HG02938 (cell line): ENCODE results near the gene SNAPC1.
"Not testable (repeated sequence)": the region's sequence is repeated elsewhere in the genome, so short reads cannot be mapped to it uniquely, and the experiment has no call there.

Experiments used
- ATAC-seq: cut with Tn5 transposase; IDR thresholded peaks from one replicate; pipeline ENCODE4 v1.9.1; 2021; ENCODE audit warnings: mild to moderate bottlenecking, moderate library complexity; ENCODE audit not compliant: unreplicated experiment

The SNAPC1 gene

GRCh38 chr14:61749264-61749663 is 13.0 kb upstream of the SNAPC1 start:
- ATAC-seq: no peak

- ATAC-seq: no peak
Observed at GRCh38 chr14:61749867-61750266, 12.4 kb upstream of the SNAPC1 start.

- ATAC-seq: peak; percentile 80
Observed at GRCh38 chr14:61750708-61751474, 11.3 kb upstream of the SNAPC1 start.

GRCh38 chr14:61751475-61751989 is 10.7 kb upstream of the SNAPC1 start:
- no peak for ATAC-seq

GRCh38 chr14:61752626-61753025 is 9.6 kb upstream of the SNAPC1 start:
- ATAC-seq: peak; percentile 55

GRCh38 chr14:61753631-61754030 is 8.6 kb upstream of the SNAPC1 start:
- ATAC-seq: no peak

GRCh38 chr14:61754627-61755381 is 7.4 kb upstream of the SNAPC1 start:
- no peak for ATAC-seq

- not testable (repeated sequence) for ATAC-seq
Observed at GRCh38 chr14:61755382-61755742, 6.9 kb upstream of the SNAPC1 start.

- no peak for ATAC-seq
Observed at GRCh38 chr14:61756135-61756534, 6.1 kb upstream of the SNAPC1 start.

GRCh38 chr14:61759878-61760277 is 2.3 kb upstream of the SNAPC1 start:
- ATAC-seq: no peak

- ATAC-seq: no peak
Observed at GRCh38 chr14:61761557-61761956, 663 bp upstream of the SNAPC1 start.

- ATAC-seq: no peak
Observed at GRCh38 chr14:61764342-61765122, 2.3 kb downstream of the SNAPC1 start.

- ATAC-seq: no peak
Observed at GRCh38 chr14:61765225-61765943, 3.2 kb downstream of the SNAPC1 start.

- no peak for ATAC-seq
Observed at GRCh38 chr14:61766151-61766550, 3.9 kb downstream of the SNAPC1 start.

GRCh38 chr14:61768240-61768639 is 6.0 kb downstream of the SNAPC1 start:
- no peak for ATAC-seq

- no peak for ATAC-seq
Observed at GRCh38 chr14:61769893-61770292, 7.7 kb downstream of the SNAPC1 start.

GRCh38 chr14:61774861-61775260 is 12.6 kb downstream of the SNAPC1 start:
- ATAC-seq: no peak

GRCh38 chr14:61780125-61780524 is 17.9 kb downstream of the SNAPC1 start:
- peak; percentile 70 for ATAC-seq

- no peak for ATAC-seq
Observed at GRCh38 chr14:61797309-61797708, 35.1 kb downstream of the SNAPC1 start.

GRCh38 chr14:61802010-61802568 is 39.9 kb downstream of the SNAPC1 start:
- ATAC-seq: no peak
